Measurements from ENCODE around the gene C1QTNF1.
"Not testable (repeated sequence)": the region's sequence is repeated elsewhere in the genome, so short reads cannot be mapped to it uniquely, and the experiment has no call there.

DNA sequence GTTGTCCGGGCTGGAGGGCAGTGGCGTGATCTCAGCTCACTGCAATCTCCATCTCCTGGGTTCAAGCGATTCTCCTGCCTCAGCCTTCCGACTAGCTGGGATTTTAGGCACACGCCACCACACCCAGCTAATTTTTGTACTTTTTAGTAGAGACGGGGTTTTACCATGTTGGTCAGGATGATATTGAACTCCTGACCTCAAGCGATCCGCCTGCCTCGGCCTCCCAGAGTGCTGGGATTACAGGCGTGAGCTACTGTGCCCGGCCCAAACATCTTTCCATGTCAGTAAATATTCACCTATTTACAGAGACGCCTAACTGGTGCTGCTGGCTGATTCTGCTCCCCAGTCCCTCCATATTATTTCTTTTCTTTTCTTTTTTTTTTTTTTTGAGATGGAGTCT, 6.7 kb downstream of the C1QTNF1 start:
- TF ChIP-seq, protein P1, sequence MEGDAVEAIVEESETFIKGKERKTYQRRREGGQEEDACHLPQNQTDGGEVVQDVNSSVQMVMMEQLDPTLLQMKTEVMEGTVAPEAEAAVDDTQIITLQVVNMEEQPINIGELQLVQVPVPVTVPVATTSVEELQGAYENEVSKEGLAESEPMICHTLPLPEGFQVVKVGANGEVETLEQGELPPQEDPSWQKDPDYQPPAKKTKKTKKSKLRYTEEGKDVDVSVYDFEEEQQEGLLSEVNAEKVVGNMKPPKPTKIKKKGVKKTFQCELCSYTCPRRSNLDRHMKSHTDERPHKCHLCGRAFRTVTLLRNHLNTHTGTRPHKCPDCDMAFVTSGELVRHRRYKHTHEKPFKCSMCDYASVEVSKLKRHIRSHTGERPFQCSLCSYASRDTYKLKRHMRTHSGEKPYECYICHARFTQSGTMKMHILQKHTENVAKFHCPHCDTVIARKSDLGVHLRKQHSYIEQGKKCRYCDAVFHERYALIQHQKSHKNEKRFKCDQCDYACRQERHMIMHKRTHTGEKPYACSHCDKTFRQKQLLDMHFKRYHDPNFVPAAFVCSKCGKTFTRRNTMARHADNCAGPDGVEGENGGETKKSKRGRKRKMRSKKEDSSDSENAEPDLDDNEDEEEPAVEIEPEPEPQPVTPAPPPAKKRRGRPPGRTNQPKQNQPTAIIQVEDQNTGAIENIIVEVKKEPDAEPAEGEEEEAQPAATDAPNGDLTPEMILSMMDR (IDR thresholded peaks at IDR 0.05; ENCODE audit: low read length), result not testable (repeated sequence)
- TF ChIP-seq EZH2phosphoT487 (IDR thresholded peaks at IDR 0.05; ENCODE audit: low read length), result not testable (repeated sequence)
